ENCODE results near the gene PCLO. TPM values are rescaled to one million over a fixed set of nuclear protein-coding genes. Genes with fewer than 3 reads are reported as not detected.

PCLO gene
- total and polyA plus RNA-seq, 2 of the 4 experiments (the other 2 are of a cell fraction): under 0.01 to 0.05 TPM

DNA sequence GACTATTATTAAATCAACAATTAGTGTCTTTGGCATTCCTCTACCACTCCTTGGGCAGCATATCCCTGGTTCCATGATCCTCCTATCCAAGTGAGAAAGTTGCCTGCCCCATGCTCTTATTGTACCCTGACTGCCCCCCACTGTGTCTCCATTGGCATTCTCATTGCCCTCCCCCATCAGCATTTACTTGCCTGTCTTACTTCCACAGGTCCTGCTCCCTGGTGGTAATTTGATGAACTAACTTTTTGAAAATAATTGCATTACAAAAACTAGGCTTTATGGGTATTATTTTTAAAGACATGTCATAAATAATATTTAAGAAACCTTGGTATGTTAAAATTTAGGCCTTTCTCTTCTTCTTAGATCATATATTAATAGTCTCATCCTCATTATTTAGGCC is 346.4 kb downstream of the PCLO start:
- dilution Hi-C loops (cut with HindIII; ENCODE audit: low sequenced_read_pairs, unreplicated experiment): no loop called here

More for the DNA sequence above, 346.4 kb downstream of the PCLO start:
- H3K27me3 ChIP-seq (ENCODE audit: control insufficient read depth, insufficient read depth, low read length): no peaks in the 10 kb centered on the region; the same call in 1 of the 2 replicates
- no peak overlapping the region for H2AK5ac ChIP-seq (ENCODE audit: low read depth, low read length)
- ATAC-seq (ENCODE audit: low read depth) (no peak), DNase-seq (no peak)
- no peak overlapping the region for H4K91ac ChIP-seq (ENCODE audit: insufficient read depth, low read depth, low read length)
- no peaks in the 10 kb centered on the region for H3K36me3 ChIP-seq (ENCODE audit: control insufficient read depth, insufficient read depth, low read length)
- H3K18ac ChIP-seq (ENCODE audit: low read depth, low read length): no peak overlapping the region
- H4K5ac ChIP-seq (ENCODE audit: low read depth, low read length): no peak overlapping the region
- POLR2A ChIA-PET (ENCODE audit: unreplicated experiment): no interaction called here
- no peak overlapping the region for H2AK9ac ChIP-seq (replicated peaks; ENCODE audit: low read depth, low read length, poor library complexity)
- H4K8ac ChIP-seq (ENCODE audit: low read depth in 2 of 2, low read length in 2 of 2): no peak overlapping the region
- no peak overlapping the region for H3K4me2 ChIP-seq (ENCODE audit: low read depth, low read length)
- H3K9ac ChIP-seq (ENCODE audit: low read depth, low read length): no peak overlapping the region
- no peak overlapping the region for H3K56ac ChIP-seq (ENCODE audit: extremely low read depth, insufficient read depth, low read length)
- no peak overlapping the region for H3K4me3 ChIP-seq (ENCODE audit: insufficient read depth, low read depth, low read length)
- no TSS peak for BruUV-seq (replicated peaks)
- no peak overlapping the region for H3K27ac ChIP-seq (ENCODE audit: insufficient read depth, low read length)
- H2BK20ac ChIP-seq (ENCODE audit: low read depth, low read length): no peak overlapping the region
- no peak overlapping the region for H3K23ac ChIP-seq (ENCODE audit: low read depth, low read length)
- H3K9me1 ChIP-seq (ENCODE audit: insufficient read depth, low read length): no peaks in the 10 kb centered on the region
- H2BK120ac ChIP-seq (ENCODE audit: low read depth, low read length): no peak overlapping the region
- TF ChIP-seq NFE2L2 (IDR thresholded peaks at IDR 0.05; ENCODE audit: low read depth, low read length): no peak
- no peak for TF ChIP-seq CEBPB (IDR thresholded peaks at IDR 0.05; ENCODE audit: low read depth, low read length)
- TF ChIP-seq, protein P1, sequence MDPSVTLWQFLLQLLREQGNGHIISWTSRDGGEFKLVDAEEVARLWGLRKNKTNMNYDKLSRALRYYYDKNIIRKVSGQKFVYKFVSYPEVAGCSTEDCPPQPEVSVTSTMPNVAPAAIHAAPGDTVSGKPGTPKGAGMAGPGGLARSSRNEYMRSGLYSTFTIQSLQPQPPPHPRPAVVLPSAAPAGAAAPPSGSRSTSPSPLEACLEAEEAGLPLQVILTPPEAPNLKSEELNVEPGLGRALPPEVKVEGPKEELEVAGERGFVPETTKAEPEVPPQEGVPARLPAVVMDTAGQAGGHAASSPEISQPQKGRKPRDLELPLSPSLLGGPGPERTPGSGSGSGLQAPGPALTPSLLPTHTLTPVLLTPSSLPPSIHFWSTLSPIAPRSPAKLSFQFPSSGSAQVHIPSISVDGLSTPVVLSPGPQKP (IDR thresholded peaks at IDR 0.05; ENCODE audit: borderline replicate concordance, low read depth, low read length): no peak
- TF ChIP-seq, protein P2, sequence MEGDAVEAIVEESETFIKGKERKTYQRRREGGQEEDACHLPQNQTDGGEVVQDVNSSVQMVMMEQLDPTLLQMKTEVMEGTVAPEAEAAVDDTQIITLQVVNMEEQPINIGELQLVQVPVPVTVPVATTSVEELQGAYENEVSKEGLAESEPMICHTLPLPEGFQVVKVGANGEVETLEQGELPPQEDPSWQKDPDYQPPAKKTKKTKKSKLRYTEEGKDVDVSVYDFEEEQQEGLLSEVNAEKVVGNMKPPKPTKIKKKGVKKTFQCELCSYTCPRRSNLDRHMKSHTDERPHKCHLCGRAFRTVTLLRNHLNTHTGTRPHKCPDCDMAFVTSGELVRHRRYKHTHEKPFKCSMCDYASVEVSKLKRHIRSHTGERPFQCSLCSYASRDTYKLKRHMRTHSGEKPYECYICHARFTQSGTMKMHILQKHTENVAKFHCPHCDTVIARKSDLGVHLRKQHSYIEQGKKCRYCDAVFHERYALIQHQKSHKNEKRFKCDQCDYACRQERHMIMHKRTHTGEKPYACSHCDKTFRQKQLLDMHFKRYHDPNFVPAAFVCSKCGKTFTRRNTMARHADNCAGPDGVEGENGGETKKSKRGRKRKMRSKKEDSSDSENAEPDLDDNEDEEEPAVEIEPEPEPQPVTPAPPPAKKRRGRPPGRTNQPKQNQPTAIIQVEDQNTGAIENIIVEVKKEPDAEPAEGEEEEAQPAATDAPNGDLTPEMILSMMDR (conservative IDR thresholded peaks at IDR 0.05; ENCODE audit: low read depth, low read length): no peak
- no peak for TF ChIP-seq RCOR1 (IDR thresholded peaks at IDR 0.05; ENCODE audit: insufficient replicate concordance, low read length)
- no peak for TF ChIP-seq MAFK (IDR thresholded peaks at IDR 0.05; ENCODE audit: low read depth, low read length)
- no peak for TF ChIP-seq RAD21 (IDR thresholded peaks at IDR 0.05; ENCODE audit: low read length)
- TF ChIP-seq, protein P3, sequence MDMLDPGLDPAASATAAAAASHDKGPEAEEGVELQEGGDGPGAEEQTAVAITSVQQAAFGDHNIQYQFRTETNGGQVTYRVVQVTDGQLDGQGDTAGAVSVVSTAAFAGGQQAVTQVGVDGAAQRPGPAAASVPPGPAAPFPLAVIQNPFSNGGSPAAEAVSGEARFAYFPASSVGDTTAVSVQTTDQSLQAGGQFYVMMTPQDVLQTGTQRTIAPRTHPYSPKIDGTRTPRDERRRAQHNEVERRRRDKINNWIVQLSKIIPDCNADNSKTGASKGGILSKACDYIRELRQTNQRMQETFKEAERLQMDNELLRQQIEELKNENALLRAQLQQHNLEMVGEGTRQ (IDR thresholded peaks at IDR 0.05; ENCODE audit: low read depth, low read length): no peak
- no peak for TF ChIP-seq POLR2A (IDR thresholded peaks at IDR 0.05; ENCODE audit: low read depth, low read length)
- TF ChIP-seq MXI1 (IDR thresholded peaks at IDR 0.05; ENCODE audit: borderline replicate concordance, low read depth, low read length): no peak
- H3K4ac ChIP-seq (ENCODE audit: low read depth, low read length): no peak overlapping the region
- no peak overlapping the region for H2AFZ ChIP-seq (replicated peaks; ENCODE audit: low read length, poor library complexity)
- in situ Hi-C loops (cut with MboI; ENCODE audit: low sequenced_read_pairs) (no loop called here), intact Hi-C loops (cut with micrococcal nuclease) (loop anchor here (10.0 kb wide), 1 partner anchor 549 kb away; no protein-coding TSS in a partner anchor)
- no peak overlapping the region for H2BK5ac ChIP-seq (ENCODE audit: low read depth, low read length, poor library complexity, severe bottlenecking)
- H3K79me1 ChIP-seq (ENCODE audit: low read depth in 1 of 2, low read length in 2 of 2): no peaks in the 10 kb centered on the region
- no peaks in the 10 kb centered on the region for H3K4me1 ChIP-seq (ENCODE audit: control insufficient read depth, insufficient read depth, low read length)
- no peak overlapping the region for H3K14ac ChIP-seq (replicated peaks; ENCODE audit: low read depth, low read length)
- H3K9me3 ChIP-seq (ENCODE audit: control insufficient read depth, insufficient read depth, low read length): no peaks in the 10 kb centered on the region
- CTCF ChIA-PET: no interaction called here
- no peak overlapping the region for H2BK15ac ChIP-seq (ENCODE audit: low read depth, low read length)
- H4K20me1 ChIP-seq (ENCODE audit: insufficient read depth, low read length): no peaks in the 10 kb centered on the region
